GM21367 (cell line): Measurements from ENCODE around the gene NUF2.

Experiments used
- ATAC-seq: cut with Tn5 transposase; IDR thresholded peaks from one replicate; pipeline ENCODE4 v1.9.1; 2021; ENCODE audit not compliant: unreplicated experiment

The NUF2 gene

GRCh38 chr1:163399976-163400601 lies 78.3 kb downstream of the NUF2 start:
- ATAC-seq, result no peak

- no peak for ATAC-seq
Observed at GRCh38 chr1:163401211-163401610, 79.5 kb downstream of the NUF2 start.
